Measurements from ENCODE around the gene TBC1D1. TPM values are rescaled to one million over a fixed set of nuclear protein-coding genes. Genes with fewer than 3 reads are reported as not detected.

The TBC1D1 gene
- total RNA-seq, 5 donors from 2014 or later (not counting 1 experiment from before 2014, with no cell fraction given): 46.3 to 58.1 (median 47.6) TPM

DNA sequence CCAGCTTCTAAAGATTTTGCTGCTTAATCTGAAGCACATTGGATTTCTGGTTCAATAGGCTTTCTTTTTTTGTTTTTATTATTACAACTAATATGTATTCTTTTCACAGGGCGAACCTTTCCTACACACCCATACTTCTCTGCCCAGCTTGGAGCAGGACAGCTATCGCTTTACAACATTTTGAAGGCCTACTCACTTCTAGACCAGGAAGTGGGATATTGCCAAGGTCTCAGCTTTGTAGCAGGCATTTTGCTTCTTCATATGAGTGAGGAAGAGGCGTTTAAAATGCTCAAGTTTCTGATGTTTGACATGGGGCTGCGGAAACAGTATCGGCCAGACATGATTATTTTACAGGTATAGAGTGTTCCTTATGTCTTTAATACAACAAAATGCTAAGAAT is 224.7 kb downstream of the TBC1D1 start:
- no peak for DNase-seq
- WGBS (ENCODE audit: insufficient coverage): no CpG with 5 or more reads among the region's 5 CpGs
- no peaks in the 10 kb centered on the region for H3K4me1 ChIP-seq (ENCODE audit: control insufficient read depth in 1 of 2, extremely low read depth in 1 of 2, insufficient read depth in 2 of 2, low read length in 2 of 2)
- H3K27ac Mint-ChIP-seq: no peak overlapping the region
- peaks cover 8 to 61% of the 10 kb centered on the region in 2 donors for H3K36me3 ChIP-seq (ENCODE audit: control insufficient read depth in 2 of 2, extremely low read depth in 1 of 2, insufficient read depth in 1 of 2, low read length in 1 of 2)
- CTCF ChIA-PET: interaction anchor here in 1 of 2 donors (0.5 kb wide), 1 partner anchor 53 kb away, joined by 6 read pairs; no protein-coding TSS in a partner anchor
- no peak for ATAC-seq (replicated peaks in 1 of 4)
- no peaks in the 10 kb centered on the region for H3K9me3 Mint-ChIP-seq
- no peak overlapping the region for H3K4me3 Mint-ChIP-seq
- H3K27me3 ChIP-seq (replicated peaks in 1 of 2; ENCODE audit: control insufficient read depth in 2 of 2, extremely low read depth in 1 of 2, insufficient read depth in 2 of 2, low read length in 1 of 2): no peaks in the 10 kb centered on the region
- H3K27ac ChIP-seq (ENCODE audit: low read length): no peak overlapping the region
- peaks cover 45% of the 10 kb centered on the region for H3K36me3 Mint-ChIP-seq
- POLR2A ChIA-PET: no interaction called here
- H3K9me3 ChIP-seq: no peaks in the 10 kb centered on the region
- H3K4me3 ChIP-seq (ENCODE audit: control insufficient read depth in 1 of 2, extremely low read depth in 1 of 2, low read length in 1 of 2): no peak overlapping the region
- no peaks in the 10 kb centered on the region for H3K27me3 Mint-ChIP-seq
- H3K4me1 Mint-ChIP-seq: no peaks in the 10 kb centered on the region

DNA sequence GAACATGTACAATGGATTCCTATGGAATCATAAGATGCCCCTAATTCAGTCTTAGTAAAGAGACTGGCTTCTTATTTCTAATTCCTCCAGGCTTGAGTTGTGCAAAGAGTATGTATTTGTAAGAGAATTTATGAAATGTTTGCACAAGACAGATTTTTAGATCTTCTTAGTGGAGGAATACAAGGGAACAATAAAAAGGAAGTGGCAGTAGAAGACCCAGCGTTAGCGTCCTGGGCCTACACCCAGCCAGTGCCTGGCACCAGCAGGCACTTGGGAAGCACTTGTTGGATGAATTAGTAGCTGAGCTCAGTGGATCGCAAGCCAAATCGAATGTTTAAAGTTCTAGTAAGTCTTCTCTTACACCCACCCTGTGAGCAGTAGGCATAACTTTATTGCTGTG is 226.7 kb downstream of the TBC1D1 start:
- Mint-ChIP-seq H3K27me3 (no peaks in the 10 kb centered on the region), H3K9me3 (no peaks in the 10 kb centered on the region), H3K27ac (no peak overlapping the region), H3K4me1 (no peaks in the 10 kb centered on the region), H3K4me3 (no peak overlapping the region), H3K36me3 (peaks cover 53% of the 10 kb centered on the region)
- POLR2A ChIA-PET: no interaction called here
- no peak overlapping the region for H3K4me3 ChIP-seq (ENCODE audit: control insufficient read depth in 1 of 2, extremely low read depth in 1 of 2, low read length in 1 of 2)
- no peaks in the 10 kb centered on the region for H3K27me3 ChIP-seq (replicated peaks in 1 of 2; ENCODE audit: control insufficient read depth in 2 of 2, extremely low read depth in 1 of 2, insufficient read depth in 2 of 2, low read length in 1 of 2)
- 96% methylated on average over 4 of the region's 4 CpGs for WGBS (ENCODE audit: insufficient coverage)
- no peak overlapping the region for H3K27ac ChIP-seq (ENCODE audit: low read length)
- H3K4me1 ChIP-seq (ENCODE audit: control insufficient read depth in 1 of 2, extremely low read depth in 1 of 2, insufficient read depth in 2 of 2, low read length in 2 of 2): no peaks in the 10 kb centered on the region
- ATAC-seq (replicated peaks in 1 of 4) (no peak), DNase-seq (no peak)
- H3K9me3 ChIP-seq: no peaks in the 10 kb centered on the region
- CTCF ChIA-PET: no interaction called here
- peaks cover 16 to 58% of the 10 kb centered on the region in 2 donors for H3K36me3 ChIP-seq (ENCODE audit: control insufficient read depth in 2 of 2, extremely low read depth in 1 of 2, insufficient read depth in 1 of 2, low read length in 1 of 2)

DNA sequence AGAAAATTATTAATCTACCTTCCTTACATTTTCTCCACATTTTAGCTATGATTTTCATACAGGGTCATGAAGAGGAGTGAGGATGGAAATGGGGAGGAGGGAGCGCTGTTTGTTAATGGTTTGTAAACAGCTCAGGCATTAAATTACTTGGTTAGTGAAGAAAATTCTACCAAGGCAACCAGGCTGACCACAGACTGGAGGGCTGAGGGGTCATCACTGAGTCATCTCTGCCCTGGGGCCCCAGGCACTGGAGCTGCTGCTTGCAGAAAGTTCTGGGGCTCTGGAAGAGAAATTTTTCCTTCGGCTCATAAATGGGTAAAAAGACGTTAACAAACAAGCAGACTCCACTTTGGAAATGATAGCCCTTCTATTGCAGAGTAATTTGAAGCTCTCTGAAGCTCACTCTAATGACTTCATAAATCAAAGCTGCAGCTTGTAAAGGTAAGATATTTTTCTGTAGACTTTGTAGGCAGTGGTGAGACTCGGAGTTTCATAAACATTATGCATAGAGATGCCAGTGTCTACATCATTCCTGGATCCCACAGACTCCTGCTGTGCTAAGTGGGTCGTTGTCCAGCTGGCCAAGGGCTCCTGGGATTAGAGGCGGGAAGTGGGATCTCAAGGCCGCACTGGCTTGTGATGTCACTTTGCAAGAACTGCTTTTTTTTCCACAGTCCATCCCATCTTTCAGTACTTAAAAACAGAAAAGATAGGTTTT is 228.9 kb downstream of the TBC1D1 start:
- Mint-ChIP-seq H3K27me3 (no peaks in the 10 kb centered on the region), H3K36me3 (peaks cover 56% of the 10 kb centered on the region), H3K4me1 (peaks cover 0 to 10% (median 2%) of the 10 kb centered on the region in 3 donors), H3K4me3 (no peak overlapping the region), H3K9me3 (no peaks in the 10 kb centered on the region), H3K27ac (no peak overlapping the region)
- H3K9me3 ChIP-seq: no peaks in the 10 kb centered on the region
- H3K27me3 ChIP-seq (replicated peaks in 1 of 2; ENCODE audit: control insufficient read depth in 2 of 2, extremely low read depth in 1 of 2, insufficient read depth in 2 of 2, low read length in 1 of 2): no peaks in the 10 kb centered on the region
- ChIA-PET POLR2A (interaction anchor here (0.5 to 0.7 kb wide), 4 partner anchors 16 to 540 kb away, joined by 3 to 6 read pairs (median 4); no protein-coding TSS in a partner anchor), CTCF (interaction anchor here (0.5 to 1.0 kb wide), 7 partner anchors 11 to 683 kb away, joined by 3 to 5 read pairs (median 3); no protein-coding TSS in a partner anchor)
- no peaks in the 10 kb centered on the region for H3K4me1 ChIP-seq (ENCODE audit: control insufficient read depth in 1 of 2, extremely low read depth in 1 of 2, insufficient read depth in 2 of 2, low read length in 2 of 2)
- DNase-seq (no peak), ATAC-seq (replicated peaks in 1 of 4) (no peak)
- no peak overlapping the region for H3K4me3 ChIP-seq (ENCODE audit: control insufficient read depth in 1 of 2, extremely low read depth in 1 of 2, low read length in 1 of 2)
- WGBS (ENCODE audit: insufficient coverage): 94% methylated on average over 3 of the region's 7 CpGs
- peaks cover 16 to 61% of the 10 kb centered on the region in 2 donors for H3K36me3 ChIP-seq (ENCODE audit: control insufficient read depth in 2 of 2, extremely low read depth in 1 of 2, insufficient read depth in 1 of 2, low read length in 1 of 2)
- H3K27ac ChIP-seq (ENCODE audit: low read length): no peak overlapping the region

DNA sequence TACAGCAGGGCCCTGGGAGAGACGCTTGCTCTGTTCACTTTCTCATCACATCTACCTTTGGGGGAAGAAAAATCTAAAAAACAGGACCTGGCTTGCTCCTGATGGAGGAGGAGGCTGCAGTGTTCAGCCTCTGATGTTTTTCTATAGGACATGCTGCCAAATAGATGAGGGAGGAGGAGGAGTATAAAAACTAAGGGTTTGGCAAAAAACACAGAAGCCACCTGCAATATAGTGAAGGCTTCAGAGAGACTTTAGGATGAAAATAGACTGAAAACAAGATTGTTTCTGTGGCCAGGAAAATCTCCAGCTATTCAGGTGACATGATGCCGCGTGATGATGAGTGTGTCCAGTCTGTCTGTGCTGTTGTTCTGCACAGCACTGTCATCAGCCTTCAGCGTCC is 229.9 kb downstream of the TBC1D1 start:
- no peak overlapping the region for H3K27ac ChIP-seq (ENCODE audit: low read length)
- POLR2A ChIA-PET: no interaction called here
- ATAC-seq (replicated peaks in 1 of 4) (no peak), DNase-seq (no peak)
- no peaks in the 10 kb centered on the region for H3K27me3 Mint-ChIP-seq
- H3K9me3 ChIP-seq: no peaks in the 10 kb centered on the region
- CTCF ChIA-PET: interaction anchor here in 1 of 2 donors (1.0 kb wide), 1 partner anchor 639 kb away, joined by 3 read pairs; no protein-coding TSS in a partner anchor
- peak overlapping the region in 1 of 2 donors; percentile 28 for H3K27ac Mint-ChIP-seq
- H3K9me3 Mint-ChIP-seq: no peaks in the 10 kb centered on the region
- no peak overlapping the region for H3K4me3 ChIP-seq (ENCODE audit: control insufficient read depth in 1 of 2, extremely low read depth in 1 of 2, low read length in 1 of 2)
- H3K36me3 ChIP-seq (ENCODE audit: control insufficient read depth in 2 of 2, extremely low read depth in 1 of 2, insufficient read depth in 1 of 2, low read length in 1 of 2): peaks cover 20 to 62% of the 10 kb centered on the region in 2 donors
- H3K4me1 ChIP-seq (ENCODE audit: control insufficient read depth in 1 of 2, extremely low read depth in 1 of 2, insufficient read depth in 2 of 2, low read length in 2 of 2): no peaks in the 10 kb centered on the region
- H3K4me1 Mint-ChIP-seq: peaks cover 0 to 13% (median 2%) of the 10 kb centered on the region in 3 donors
- H3K4me3 Mint-ChIP-seq: no peak overlapping the region
- H3K27me3 ChIP-seq (replicated peaks in 1 of 2; ENCODE audit: control insufficient read depth in 2 of 2, extremely low read depth in 1 of 2, insufficient read depth in 2 of 2, low read length in 1 of 2): no peaks in the 10 kb centered on the region
- WGBS (ENCODE audit: insufficient coverage): 100% methylated on average over 3 of the region's 4 CpGs
- peaks cover 62% of the 10 kb centered on the region for H3K36me3 Mint-ChIP-seq

DNA sequence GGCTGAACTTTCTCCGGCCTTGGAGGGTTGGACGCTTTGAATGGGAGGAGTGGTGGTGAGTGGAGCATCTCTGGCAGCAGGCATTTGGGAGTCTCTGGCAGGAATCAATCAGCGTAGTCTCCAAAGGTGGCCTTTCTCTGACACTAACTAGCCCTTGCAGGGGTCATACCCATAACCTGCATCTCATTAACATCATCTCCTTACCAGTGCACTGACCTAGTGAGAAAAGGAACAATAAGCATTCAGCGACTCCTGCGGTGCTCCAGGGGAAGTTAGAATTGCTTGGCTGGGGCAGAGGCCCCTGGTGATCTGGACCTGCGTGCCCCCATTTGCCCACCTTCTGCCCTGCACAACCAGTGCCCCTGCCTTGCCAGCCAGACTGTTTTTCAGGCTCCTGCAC is 231.2 kb downstream of the TBC1D1 start:
- Mint-ChIP-seq H3K36me3 (peaks cover 59% of the 10 kb centered on the region), H3K4me3 (no peak overlapping the region), H3K9me3 (no peaks in the 10 kb centered on the region), H3K27ac (no peak overlapping the region), H3K27me3 (no peaks in the 10 kb centered on the region), H3K4me1 (peaks cover 2 to 13% (median 5%) of the 10 kb centered on the region in 3 donors)
- no peak for DNase-seq
- ChIA-PET POLR2A (no interaction called here), CTCF (interaction anchor here in 1 of 2 donors (0.6 kb wide), 1 partner anchor 60 kb away, joined by 7 read pairs; no protein-coding TSS in a partner anchor)
- H3K9me3 ChIP-seq: no peaks in the 10 kb centered on the region
- no peak overlapping the region for H3K4me3 ChIP-seq (ENCODE audit: control insufficient read depth in 1 of 2, extremely low read depth in 1 of 2, low read length in 1 of 2)
- H3K27ac ChIP-seq (ENCODE audit: low read length): no peak overlapping the region
- ATAC-seq (replicated peaks in 1 of 4): no peak
- peaks cover 20 to 52% of the 10 kb centered on the region in 2 donors for H3K36me3 ChIP-seq (ENCODE audit: control insufficient read depth in 2 of 2, extremely low read depth in 1 of 2, insufficient read depth in 1 of 2, low read length in 1 of 2)
- 90% methylated on average over 1 of the region's 6 CpGs for WGBS (ENCODE audit: insufficient coverage)
- no peaks in the 10 kb centered on the region for H3K4me1 ChIP-seq (ENCODE audit: control insufficient read depth in 1 of 2, extremely low read depth in 1 of 2, insufficient read depth in 2 of 2, low read length in 2 of 2)
- no peaks in the 10 kb centered on the region for H3K27me3 ChIP-seq (replicated peaks in 1 of 2; ENCODE audit: control insufficient read depth in 2 of 2, extremely low read depth in 1 of 2, insufficient read depth in 2 of 2, low read length in 1 of 2)

DNA sequence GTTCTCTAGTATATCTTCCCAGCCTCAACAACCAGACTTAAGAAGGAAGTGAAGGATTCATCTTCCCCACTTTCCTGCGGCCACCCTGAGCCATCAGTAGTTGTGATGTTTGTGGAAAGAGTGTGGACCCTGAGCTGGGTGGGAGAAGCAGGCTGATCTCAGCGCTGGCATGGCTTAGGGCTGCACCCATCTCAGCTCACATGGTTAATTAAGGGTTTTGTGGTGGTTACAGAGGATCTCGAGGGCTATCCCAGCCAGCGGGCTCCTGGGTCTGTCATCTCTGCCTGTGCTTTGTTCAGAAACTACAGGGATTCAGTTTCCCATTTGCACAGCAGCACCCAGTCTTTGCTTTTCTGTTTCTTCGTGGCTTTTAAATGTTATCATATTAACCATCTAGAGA is 232.7 kb downstream of the TBC1D1 start:
- H3K4me1 Mint-ChIP-seq: peaks cover 13 to 24% (median 14%) of the 10 kb centered on the region in 3 donors
- H3K9me3 Mint-ChIP-seq: no peaks in the 10 kb centered on the region
- ChIA-PET POLR2A (no interaction called here), CTCF (no interaction called here)
- peaks cover 46% of the 10 kb centered on the region for H3K36me3 Mint-ChIP-seq
- Histone ChIP-seq H3K4me1 (ENCODE audit: control insufficient read depth in 1 of 2, extremely low read depth in 1 of 2, insufficient read depth in 2 of 2, low read length in 2 of 2) (peaks cover 0 to 11% of the 10 kb centered on the region in 2 experiments), H3K36me3 (ENCODE audit: control insufficient read depth in 2 of 2, extremely low read depth in 1 of 2, insufficient read depth in 1 of 2, low read length in 1 of 2) (peaks cover 21 to 37% of the 10 kb centered on the region in 2 donors), H3K9me3 (no peaks in the 10 kb centered on the region), H3K27me3 (replicated peaks in 1 of 2; ENCODE audit: control insufficient read depth in 2 of 2, extremely low read depth in 1 of 2, insufficient read depth in 2 of 2, low read length in 1 of 2) (no peaks in the 10 kb centered on the region), H3K4me3 (ENCODE audit: control insufficient read depth in 1 of 2, extremely low read depth in 1 of 2, low read length in 1 of 2) (no peak overlapping the region), H3K27ac (ENCODE audit: low read length) (no peak overlapping the region)
- no peak overlapping the region for H3K4me3 Mint-ChIP-seq
- H3K27ac Mint-ChIP-seq: no peak overlapping the region
- DNase-seq (no peak), ATAC-seq (replicated peaks in 1 of 4) (no peak)
- 48% methylated on average over 3 of the region's 5 CpGs for WGBS (ENCODE audit: insufficient coverage)
- H3K27me3 Mint-ChIP-seq: no peaks in the 10 kb centered on the region

Measured in T-cell (primary cell).